Lower lobe of right lung (tissue), 2 donors: ENCODE results near the gene VCL. TPM values are rescaled to one million over a fixed set of nuclear protein-coding genes. Genes with fewer than 3 reads are reported as not detected.

Source experiments
- ATAC-seq, 2 donors: fragments of 200-7000 bp; cut with Tn5 transposase; one replicate each; pipeline ENCODE4 v1.9.1; 2020 to 2022; ENCODE audit warnings: mild to moderate bottlenecking in 2 of 2, moderate library complexity in 2 of 2
- DNase-seq: peaks from one replicate; pipeline ENCODE4 v3.0.0-alpha.2; 2020
- H3K27ac ChIP-seq: fragments of 200-600 bp; one replicate; pipeline ENCODE4 v1.8.0; 2022
- H3K27me3 ChIP-seq: fragments of 200-600 bp; one replicate; pipeline ENCODE4 v1.8.0; 2022; ENCODE audit warnings: low read depth
- H3K36me3 ChIP-seq: fragments of 200-600 bp; one replicate; pipeline ENCODE4 v1.8.0; 2022; ENCODE audit warnings: mild to moderate bottlenecking
- H3K4me1 ChIP-seq: fragments of 200-600 bp; one replicate; pipeline ENCODE4 v1.8.0; 2022
- H3K4me3 ChIP-seq: fragments of 200-600 bp; one replicate; pipeline ENCODE4 v1.8.0; 2022; ENCODE audit warnings: mild to moderate bottlenecking
- H3K9me3 ChIP-seq: fragments of 200-600 bp; one replicate; pipeline ENCODE4 v1.8.0; 2022
- intact Hi-C: fragments of 100-400 bp; cut with DNase I; formaldehyde crosslinking; loops from one replicate; pipeline ENCODE4 v1.11.0; 2022
- total RNA-seq: library from RNA; stranded (reverse); fragmentation: NEBNext Ultra II Directional; extraction: Animal tissue kit (Norgen Biotek cat#: 25700); gene quantifications from one replicate; pipeline ENCODE4 v1.2.1, GENCODE V29; 2021
- TF ChIP-seq, protein P1 (sequence below): fragments of 200-600 bp; IDR thresholded peaks from one replicate; pipeline ENCODE4 v1.8.0; 2022; ENCODE audit warnings: antibody characterized with exemption, mild to moderate bottlenecking
- donor health status: DM: no; HTN: yes; CAD: no; lungs with severe emphysema.

Gene VCL
- total RNA-seq, 1 donor from 2014 or later, result 106 TPM

DNA sequence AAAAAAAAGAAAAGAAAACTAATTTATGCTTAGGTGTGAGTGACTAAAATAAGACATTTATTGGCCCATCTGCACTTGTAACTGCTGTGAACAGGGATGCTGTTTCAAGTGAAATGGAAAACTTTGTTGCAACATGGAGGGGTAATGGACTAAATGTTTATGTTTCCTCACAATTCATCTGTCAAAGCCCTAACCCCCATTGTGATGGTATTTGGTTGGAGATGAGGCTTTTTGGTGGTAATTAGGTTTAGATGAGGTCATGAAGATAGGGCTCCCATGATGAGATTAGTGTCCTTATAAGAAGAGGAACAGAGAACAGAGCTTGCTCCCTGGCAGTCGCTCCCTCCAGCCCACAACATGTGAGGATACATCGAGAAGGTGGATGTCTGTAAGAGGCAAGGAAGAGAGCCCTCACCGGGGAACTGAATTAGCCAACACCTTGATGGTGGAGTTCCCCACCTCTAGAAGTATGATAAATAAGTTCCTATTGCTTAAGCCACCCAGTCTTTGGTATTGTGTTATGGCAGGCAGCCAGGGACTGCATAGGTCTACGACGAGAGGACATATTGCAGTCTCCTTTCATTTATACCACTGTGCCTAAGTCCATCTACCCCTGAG lies 28.6 kb upstream of the VCL start:
- TF ChIP-seq, protein P1, sequence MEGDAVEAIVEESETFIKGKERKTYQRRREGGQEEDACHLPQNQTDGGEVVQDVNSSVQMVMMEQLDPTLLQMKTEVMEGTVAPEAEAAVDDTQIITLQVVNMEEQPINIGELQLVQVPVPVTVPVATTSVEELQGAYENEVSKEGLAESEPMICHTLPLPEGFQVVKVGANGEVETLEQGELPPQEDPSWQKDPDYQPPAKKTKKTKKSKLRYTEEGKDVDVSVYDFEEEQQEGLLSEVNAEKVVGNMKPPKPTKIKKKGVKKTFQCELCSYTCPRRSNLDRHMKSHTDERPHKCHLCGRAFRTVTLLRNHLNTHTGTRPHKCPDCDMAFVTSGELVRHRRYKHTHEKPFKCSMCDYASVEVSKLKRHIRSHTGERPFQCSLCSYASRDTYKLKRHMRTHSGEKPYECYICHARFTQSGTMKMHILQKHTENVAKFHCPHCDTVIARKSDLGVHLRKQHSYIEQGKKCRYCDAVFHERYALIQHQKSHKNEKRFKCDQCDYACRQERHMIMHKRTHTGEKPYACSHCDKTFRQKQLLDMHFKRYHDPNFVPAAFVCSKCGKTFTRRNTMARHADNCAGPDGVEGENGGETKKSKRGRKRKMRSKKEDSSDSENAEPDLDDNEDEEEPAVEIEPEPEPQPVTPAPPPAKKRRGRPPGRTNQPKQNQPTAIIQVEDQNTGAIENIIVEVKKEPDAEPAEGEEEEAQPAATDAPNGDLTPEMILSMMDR, result no peak
- ATAC-seq (peak; percentile 23 to 31), DNase-seq (no peak)
- no peaks in the 10 kb centered on the region for H3K9me3 ChIP-seq
- H3K27ac ChIP-seq, result no peak overlapping the region
- no peaks in the 10 kb centered on the region for H3K36me3 ChIP-seq
- H3K4me1 ChIP-seq, result peaks cover 21% of the 10 kb centered on the region
- no peak overlapping the region for H3K4me3 ChIP-seq
- intact Hi-C loops, result no loop called here
- no peaks in the 10 kb centered on the region for H3K27me3 ChIP-seq

DNA sequence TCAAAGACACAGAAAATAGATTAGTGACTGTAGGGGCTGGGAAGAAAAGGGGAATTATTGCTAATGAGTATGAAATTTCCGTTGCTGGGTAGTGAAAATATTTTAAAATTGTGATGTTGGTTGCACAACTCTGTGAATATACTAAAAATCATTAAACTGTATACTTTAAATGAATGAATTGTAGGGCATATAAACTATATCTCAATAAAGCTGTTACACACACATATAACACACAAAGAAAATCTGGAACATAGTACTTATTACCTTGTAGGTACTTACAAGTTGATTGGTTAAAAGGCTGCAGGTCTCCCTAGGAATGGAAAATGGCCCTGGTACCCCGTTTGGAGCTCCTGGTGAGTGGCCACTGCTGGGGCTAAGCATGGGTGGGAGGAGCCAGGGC lies 27.1 kb upstream of the VCL start:
- H3K27me3 ChIP-seq, result no peaks in the 10 kb centered on the region
- TF ChIP-seq, protein P1, result no peak
- no peak overlapping the region for H3K4me3 ChIP-seq
- no peak overlapping the region for H3K27ac ChIP-seq
- ATAC-seq, result no peak
- H3K4me1 ChIP-seq, result peaks cover 15% of the 10 kb centered on the region
- DNase-seq, result no peak
- H3K36me3 ChIP-seq, result no peaks in the 10 kb centered on the region
- H3K9me3 ChIP-seq, result peaks cover 4% of the 10 kb centered on the region
- intact Hi-C loops, result no loop called here

DNA sequence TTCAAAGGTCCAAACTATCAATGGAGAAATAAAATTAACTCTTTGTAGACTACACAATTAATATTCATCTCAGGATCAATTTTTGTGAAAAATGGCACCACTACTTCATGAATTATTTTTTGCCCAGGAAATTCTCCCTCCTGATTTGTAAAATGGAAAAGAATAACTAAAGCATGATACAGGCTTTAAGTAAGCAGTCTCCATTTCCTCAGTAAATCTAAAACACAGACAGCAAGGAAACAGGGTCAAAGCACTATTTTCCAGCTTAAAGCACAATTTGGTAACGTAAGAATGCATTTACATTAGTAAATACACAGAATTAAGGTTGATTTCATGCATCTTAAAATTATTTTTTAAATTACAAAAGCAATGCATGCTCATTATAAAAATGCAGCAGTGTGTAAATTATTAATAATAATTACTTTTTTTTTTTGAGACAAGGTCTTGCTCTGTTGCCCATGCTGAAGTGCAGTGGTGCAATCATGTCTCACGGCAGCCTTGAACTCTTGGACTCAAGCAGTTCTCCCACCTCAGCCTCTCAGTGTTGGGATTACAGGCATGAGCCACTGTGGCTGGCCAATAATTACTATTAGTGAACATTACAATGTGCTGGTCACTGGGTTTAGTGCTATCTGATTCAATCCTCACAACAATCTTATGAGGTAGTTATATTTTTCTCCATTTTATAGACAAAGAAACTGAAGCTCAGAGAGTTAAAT lies 26.1 kb upstream of the VCL start:
- Histone ChIP-seq H3K27me3 (no peaks in the 10 kb centered on the region), H3K27ac (no peak overlapping the region), H3K36me3 (no peaks in the 10 kb centered on the region), H3K9me3 (peaks cover 4% of the 10 kb centered on the region), H3K4me3 (no peak overlapping the region), H3K4me1 (peaks cover 9% of the 10 kb centered on the region)
- no peak for DNase-seq
- intact Hi-C loops, result no loop called here
- no peak for ATAC-seq
- TF ChIP-seq, protein P1, result no peak

DNA sequence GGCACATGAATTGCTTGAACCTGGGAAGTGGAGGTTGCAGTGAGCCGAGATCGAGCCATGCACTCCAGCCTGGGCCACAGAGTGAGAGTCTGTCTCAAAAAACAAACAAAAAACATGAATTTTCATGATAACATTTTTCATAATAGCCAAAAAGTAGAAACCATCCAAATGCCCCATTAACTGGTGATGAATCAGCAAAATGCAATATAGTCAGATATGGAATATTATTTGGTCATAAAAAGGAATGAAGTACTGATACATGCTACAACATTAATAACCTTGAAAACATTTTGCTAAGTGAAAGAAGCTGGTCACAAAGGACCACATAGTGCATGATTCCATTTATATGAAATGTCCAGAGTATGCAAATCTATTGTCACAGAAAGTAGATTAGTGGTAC lies 24.5 kb upstream of the VCL start:
- no peak for DNase-seq
- Histone ChIP-seq H3K9me3 (peaks cover 4% of the 10 kb centered on the region), H3K36me3 (no peaks in the 10 kb centered on the region), H3K4me3 (no peak overlapping the region), H3K27ac (no peak overlapping the region), H3K4me1 (peaks cover under 1% of the 10 kb centered on the region), H3K27me3 (no peaks in the 10 kb centered on the region)
- intact Hi-C loops, result no loop called here
- TF ChIP-seq, protein P1, result no peak
- ATAC-seq, result no peak

DNA sequence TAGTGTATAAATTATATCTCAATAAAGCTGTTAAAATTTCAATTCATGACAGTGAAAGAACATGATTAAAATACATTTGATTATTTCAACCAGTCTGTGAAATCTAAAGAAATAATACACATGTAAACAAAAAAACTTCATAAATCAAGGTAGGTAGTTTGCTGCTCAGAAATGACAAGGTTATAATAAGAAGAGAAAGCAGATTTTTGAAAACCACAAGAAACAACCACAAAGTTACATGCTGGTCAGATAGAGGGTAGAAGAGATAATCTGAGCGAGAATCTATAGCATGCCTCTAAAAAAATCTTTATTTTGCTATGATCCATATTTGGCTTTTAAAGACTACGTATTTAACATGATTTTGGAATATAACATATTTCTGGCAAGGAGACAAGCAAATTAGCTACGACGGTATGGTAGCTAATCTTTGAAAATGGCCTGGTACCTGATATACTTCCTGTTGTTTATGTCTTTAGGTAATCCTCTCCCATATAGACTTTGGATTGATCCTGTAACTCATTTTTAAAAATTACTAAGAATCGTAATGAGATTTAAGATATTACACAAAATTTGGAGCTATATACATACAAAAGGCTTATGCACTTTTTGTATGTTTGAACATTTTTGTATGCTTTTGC lies 23.5 kb upstream of the VCL start:
- H3K27me3 ChIP-seq, result no peaks in the 10 kb centered on the region
- intact Hi-C loops, result no loop called here
- no peaks in the 10 kb centered on the region for H3K36me3 ChIP-seq
- TF ChIP-seq, protein P1, result no peak
- H3K4me1 ChIP-seq, result no peaks in the 10 kb centered on the region
- DNase-seq (no peak), ATAC-seq (no peak)
- no peak overlapping the region for H3K27ac ChIP-seq
- H3K4me3 ChIP-seq, result no peak overlapping the region
- peaks cover 4% of the 10 kb centered on the region for H3K9me3 ChIP-seq
